HG03565 (cell line): Measurements from ENCODE around the gene PRKCA.
A peak's percentile ranks its signal among the peaks of the same experiment; 100 is the strongest.
"Not testable (repeated sequence)": the region's sequence is repeated elsewhere in the genome, so short reads cannot be mapped to it uniquely, and the experiment has no call there.

Experiments
- ATAC-seq: cut with Tn5 transposase; IDR thresholded peaks from one replicate; pipeline ENCODE4 v1.9.1; 2021; ENCODE audit warnings: mild to moderate bottlenecking, moderate library complexity; ENCODE audit not compliant: unreplicated experiment

The PRKCA gene

DNA sequence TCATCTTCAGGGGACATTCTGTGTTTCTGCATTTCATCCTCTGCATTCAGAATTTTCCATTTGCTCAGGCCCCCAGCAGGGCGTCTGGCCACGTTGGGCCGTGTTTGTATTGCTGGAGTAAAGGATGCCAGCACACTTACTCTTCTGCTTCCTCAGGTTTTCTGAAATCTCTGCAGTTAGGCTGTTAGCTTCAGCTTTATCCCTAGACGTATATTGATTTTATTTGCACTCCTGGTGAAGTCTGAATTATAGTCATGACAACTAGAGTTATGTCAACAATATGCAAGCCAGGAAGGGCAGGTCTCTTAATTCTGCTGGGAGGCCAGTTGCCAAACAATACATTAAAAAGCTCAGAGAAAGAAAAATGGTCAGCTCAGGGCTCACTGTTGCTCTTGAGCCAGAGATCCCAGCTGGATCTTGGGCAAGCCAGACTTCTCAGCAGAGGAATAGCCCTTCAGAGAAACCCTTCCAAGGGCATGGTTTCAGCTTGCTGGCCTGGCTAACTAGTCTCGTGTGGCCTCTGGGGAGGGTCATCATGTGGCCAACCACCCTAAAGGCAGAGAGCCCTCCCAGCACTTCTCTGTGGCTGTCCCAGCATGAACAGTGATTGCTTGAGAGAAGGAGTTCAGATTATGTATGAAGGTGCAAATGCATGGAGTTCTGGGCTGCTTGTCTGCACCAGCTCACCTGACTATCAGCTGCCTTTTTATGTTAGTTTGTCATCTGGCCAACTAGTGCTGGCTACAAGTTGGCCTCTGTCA, 422.3 kb downstream of the PRKCA start:
- no peak for ATAC-seq

DNA sequence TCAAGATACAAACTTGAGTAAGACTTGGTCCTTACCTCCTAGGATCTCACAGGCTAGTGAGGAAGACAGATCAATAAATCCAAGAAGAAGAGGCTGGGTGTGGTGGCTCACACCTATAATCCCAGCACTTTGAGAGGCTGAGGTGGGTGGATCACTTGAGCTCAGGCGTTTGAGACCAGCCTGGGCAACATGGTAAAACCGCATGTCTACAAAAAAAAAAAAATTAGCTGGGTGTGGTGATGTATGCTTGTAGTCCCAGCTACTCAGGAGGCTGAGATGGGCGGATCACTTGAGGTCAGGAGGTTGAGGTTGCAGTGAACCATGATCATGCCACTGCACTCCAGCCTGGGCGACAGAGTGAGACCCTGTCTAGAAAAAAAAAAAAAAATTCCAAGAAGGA, 423.0 kb downstream of the PRKCA start:
- ATAC-seq, result not testable (repeated sequence)

DNA sequence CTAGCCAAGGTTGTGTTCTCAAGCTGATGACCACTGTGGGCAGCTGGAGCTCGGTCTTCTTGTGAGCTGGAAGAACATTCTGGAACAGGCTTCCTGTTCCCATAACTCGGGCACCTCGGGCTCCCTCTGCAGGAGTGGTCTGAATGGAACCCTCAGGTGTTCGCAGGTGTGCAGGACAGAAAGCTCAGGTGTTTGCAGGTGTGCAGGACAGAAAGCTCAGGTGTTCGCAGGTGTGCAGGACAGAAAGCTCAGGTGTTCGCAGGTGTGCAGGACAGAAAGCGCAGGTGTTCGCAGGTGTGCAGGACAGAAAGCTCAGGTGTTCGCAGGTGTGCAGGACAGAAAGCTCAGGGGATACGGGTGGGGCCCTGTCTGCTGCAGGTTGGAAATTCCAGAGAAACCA, 423.5 kb downstream of the PRKCA start:
- no peak for ATAC-seq

DNA sequence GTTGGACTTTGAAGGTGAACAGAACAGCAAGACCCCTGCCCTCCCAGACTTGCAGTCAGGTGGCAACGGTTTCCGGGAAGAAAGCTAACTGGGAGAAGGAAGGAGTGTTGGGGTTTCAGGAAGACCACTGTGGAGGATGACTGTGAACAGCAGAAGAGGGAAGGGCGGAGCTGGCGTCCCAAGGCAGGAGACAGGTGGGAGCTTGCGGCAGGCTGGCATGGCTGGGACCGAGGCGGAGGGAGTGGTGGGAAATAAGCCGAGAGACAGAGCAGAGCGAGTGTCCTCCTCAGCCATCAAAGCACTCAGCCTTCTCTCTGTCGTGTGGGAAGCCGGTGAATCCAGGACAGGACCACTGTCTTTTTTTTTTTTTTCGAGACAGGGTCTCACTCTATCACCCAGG, 424.0 kb downstream of the PRKCA start:
- no peak for ATAC-seq

DNA sequence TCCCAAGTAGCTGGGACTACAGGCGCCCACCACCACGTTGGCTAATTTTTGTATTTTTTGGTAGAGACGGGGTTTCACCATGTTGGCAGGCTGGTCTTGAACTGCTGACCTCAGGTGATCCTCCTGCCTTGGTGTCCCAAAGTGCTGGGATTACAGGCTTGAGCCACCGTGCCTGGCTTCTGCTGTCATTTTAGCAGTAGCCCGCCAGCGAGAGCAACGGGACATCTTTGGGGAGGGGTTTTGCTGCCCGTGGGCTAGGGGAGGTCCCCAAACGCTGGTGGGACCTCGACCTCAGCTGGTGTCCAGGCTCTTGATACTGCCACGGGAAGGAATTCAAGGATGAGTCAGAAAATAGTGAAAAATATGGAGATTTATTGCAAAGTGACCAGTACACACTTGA, 424.4 kb downstream of the PRKCA start:
- no peak for ATAC-seq

DNA sequence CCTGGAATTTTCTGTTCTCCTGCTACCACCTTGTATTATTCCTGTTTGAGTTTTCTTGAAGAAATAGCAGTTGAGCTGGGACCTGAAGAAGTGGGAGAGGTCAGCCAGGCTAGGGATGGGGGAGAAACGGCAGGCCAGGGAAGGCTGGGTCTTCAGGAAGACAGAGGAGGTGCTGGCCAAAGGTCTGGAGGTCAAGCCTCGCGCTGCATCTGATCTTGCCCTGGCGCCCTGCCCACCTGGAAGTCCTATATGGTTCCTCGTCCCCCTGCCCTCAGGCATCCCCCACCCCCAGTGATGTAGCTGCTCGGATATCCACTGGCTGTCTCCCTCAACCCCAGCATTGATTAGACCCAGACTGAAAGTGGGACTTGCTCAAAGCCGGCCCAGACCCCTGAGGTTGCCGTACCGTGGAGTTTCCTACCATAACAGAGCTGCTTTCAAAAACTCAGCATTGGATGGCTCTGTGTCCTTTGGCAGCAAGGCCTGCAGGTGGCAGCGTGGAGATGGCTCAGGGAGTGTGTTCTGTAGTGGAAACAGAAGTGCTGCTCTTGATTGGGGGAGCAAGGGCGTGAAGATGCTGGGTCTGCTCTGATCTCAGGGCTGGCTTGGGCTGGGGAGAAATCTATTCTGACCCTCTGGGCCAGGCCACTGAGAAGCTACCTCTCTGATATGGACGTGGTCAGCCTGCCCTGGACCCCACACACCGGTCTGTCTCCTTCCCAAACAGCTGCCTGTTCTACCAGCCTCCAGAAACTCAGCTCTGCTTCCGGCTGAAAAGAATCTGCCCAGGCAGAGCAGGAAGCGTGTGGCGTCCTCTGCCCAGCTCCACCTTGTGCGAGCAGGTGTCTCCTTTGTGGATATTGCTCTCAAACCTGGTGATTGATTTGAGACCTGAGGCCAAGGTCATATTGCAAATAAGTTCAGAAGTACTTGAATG, 425.5 kb downstream of the PRKCA start:
- ATAC-seq, result peak; percentile 54

DNA sequence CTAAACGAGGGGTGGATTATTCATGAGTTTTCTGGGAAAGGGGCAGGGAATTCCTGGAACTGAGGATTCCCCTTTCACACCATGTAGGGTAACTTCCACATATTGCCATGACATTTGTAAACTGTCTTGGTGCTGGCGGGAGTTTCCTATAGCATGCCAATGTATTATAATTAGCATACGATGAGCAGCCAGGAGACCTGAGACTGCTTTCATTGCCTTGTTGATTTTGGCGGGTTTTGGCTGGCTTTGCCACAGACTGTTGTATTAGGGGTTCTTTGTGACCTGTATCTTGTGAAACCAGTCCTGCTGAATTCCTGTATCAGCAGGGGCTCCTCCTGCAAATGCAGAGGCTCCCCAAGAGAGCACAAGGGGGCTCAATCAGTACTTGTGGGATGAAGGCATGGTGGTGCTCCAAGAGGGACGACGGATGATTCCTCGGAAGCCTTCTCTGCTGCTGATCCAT, 428.1 kb downstream of the PRKCA start:
- ATAC-seq, result no peak

DNA sequence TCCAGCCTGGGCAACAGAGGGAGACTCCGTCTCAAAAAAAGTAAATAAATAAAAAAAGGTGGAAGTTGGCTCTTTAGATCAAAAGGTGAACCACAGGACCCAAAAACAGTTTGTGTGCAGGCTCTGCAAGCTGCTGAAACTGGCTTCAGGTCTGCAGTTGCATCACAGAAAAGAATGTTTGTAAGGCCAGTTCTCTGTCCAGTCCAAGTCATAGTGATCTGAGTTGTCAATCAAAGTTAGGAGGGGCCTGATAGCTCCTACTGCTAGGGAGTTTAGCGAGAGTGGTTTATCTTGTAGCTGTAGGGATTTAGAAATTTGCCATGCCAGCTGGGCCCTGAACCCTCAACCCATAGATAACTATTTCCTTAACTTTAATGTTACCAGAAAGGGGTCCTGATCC, 431.3 kb downstream of the PRKCA start:
- ATAC-seq, result no peak

DNA sequence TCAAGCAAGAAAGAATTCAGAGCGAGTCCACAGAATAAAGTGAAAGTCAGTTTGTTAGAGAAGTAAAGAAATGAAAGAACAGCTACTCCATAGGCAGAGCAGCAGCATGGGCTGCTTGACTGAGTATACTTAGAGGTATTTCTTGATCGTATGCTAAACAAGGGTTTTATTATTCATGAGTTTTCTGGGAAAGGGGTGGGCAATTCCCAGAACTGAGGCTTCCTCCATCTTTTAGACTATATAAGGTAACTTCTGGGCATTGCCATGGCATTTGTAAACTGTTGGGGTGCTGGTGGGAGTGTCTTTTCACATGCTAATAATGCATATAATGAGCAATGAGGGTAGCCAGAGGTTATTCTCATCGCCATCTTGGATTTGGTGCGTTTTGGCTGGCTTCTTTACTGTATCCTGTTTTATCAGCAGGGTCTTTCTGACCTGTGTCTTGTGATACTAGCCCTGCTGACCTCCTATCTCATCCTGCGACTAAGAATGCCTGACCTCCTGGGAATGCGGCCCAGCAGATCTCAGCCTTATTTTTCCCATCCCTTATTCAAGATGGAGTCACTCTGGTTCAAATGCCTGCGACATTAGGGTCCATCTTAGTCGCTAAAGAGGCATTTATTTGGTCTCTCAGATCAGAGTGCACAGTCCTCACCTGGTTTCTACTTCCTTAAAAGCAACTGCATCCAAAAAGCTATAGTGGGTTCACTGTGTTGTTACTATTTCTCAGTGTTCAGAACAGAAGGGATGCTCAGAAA, 432.0 kb downstream of the PRKCA start:
- ATAC-seq, result no peak

DNA sequence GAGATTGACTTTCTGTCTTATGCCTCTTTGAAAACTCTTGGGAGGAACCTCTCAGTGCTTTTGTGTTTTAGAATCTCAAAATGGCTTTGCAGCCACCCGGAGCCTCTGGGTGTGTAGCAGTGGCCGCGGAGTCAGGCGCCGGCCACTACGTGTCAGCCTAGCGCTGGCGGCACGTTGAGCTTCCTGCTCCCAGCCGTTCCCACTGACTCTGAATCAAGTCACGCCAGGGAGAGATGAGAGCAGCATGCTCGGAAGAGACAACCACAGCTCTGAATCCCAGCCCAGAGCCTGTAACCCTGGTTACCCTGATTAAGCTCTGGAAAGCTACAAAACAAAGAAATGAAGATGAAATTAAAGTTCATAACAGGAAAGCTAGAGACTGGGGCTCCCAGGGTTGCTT, 435.1 kb downstream of the PRKCA start:
- no peak for ATAC-seq

DNA sequence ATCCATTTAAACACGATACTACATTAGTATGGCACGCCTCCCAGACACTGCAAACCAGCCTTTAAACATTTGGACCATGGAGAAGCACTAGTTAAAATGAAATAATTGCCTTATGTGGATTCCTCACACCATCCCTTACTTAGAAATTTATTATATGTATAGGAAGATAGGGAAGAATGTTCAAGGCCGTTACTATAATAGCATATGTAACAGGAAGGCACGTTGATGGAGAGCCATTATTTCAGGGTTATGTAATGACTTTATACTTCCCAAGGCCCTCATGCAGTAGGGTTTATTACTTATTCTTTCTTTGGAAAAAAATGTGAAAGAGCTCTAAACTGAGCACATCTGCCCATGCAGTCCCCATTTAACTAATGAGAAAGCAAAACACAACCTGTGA, 435.9 kb downstream of the PRKCA start:
- no peak for ATAC-seq

DNA sequence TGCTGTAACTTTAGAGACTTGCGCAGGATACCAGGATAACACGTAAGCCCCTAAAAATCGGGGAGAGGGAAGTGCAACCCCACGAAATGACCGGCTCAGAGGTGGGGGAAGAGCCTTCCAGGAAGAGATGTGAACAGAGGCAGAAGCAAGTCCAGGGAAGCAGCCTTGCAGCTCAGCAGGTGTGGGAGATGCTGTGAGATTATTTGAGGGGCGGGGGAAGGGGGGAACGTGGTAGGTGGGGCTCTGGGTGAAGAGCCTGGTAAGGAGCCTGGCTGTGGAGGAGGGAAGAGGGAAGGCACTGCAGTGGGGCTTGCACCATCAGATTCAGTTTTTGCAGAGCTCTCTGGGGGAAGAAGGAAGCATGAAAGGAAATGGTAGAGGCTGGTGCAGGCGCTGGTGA, 437.1 kb downstream of the PRKCA start:
- ATAC-seq, result no peak

DNA sequence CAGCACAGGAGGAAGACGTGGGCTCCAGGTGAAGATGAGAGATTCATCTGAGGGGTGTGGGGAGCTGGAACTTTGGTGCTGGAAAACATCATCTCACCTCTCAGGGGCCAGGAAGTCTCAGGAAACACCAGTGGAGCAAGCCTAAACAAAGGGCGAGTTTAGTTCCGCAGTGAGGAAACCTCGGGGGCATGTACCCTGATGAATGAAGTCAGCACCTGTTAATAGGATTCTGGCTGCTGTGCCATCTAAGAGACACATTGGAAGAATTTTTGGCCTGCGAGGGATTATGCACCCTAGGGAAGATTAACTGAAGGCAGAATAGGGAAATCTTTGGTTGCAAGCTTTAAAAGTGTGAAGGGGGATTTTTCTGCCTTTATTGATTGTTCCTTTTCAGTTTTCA, 437.8 kb downstream of the PRKCA start:
- no peak for ATAC-seq

DNA sequence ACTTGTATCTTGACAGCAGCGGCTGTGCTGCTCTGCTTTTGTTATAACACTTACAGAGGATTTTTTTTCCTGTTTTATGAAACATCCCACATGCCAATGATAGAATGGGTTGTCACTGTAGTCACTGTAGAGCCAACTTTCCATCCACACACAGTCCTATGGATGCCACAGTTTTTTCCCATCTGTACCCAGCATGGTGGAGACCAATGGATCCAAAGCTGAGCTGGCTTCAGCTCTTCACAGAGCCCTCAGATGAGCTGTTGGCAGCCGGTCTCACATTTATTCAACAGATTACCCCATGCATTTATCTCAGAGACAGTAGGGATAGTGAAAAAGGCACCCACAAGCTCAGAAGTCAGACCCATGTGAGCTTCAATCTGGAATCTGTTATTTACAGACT, 441.1 kb downstream of the PRKCA start:
- no peak for ATAC-seq

DNA sequence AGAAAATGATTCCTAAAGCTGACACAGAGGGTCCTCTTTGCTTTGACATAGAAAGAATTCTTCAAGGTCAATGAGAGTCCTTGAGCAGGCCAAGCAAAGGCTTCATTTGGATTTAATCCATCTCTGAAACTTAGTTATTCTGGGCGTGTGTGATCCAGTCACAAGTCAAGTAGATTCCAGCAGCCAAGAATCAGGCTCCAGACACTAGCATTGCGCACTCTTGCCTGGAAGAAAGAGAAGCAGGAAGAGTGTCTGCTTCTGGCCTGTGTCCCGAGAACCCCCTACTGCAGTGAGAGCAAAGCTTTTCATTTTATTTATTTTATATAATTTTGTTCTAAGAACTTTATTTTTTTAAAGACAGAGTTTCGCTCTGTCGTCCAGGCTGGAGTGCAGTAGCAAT, 444.3 kb downstream of the PRKCA start:
- no peak for ATAC-seq

DNA sequence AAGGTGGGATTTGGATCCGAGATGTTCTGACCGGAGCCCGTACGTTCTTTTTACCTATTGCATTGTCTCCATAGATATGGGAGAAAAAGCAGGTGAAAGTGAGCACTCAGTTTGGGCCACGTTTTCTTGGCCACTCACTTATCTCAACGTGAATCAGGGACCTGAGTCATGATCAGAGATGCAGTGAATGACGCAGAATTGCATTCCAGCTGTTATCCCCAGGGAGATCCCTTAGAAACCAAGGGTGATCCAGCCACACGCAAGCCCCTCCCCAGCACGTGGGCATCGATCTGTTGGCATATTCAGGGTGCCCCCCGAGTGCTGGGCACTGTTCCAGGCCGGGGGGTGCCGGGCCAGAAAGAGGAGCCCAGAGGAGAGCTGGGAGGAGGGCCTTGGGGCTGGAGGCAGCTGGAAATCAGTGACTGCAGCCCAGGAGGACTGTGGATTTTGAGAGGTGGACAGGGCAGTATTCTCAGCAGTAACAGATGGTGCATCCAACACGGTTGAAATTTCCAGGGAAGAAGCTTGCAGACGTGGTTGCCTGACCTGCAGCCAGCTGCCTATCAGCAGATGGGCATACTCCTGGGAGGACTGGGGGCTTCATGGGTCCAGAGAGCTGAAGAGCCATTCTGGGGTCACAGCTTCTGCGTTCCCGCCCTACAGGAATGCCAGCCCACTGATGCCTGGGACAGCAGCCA, 445.3 kb downstream of the PRKCA start:
- no peak for ATAC-seq

DNA sequence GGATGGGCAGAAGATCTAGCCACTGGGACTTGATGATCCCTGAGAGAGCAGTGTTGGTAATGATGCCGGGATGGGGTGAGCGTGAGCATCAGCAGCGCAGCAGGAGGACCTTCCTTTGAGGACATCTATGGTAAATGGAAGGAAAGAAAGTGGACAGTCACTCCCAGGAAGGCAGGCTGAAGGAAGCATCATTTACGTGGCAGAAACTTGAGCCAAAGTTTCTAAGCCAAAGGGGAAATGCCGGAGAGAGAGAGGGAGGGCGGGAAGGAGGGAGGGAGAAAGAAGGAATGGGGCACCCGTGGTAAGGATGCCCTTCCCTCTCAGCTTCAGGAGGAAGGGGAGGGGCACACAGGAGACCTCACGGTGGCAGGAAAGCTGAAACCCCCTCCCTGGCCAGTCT, 446.2 kb downstream of the PRKCA start:
- ATAC-seq, result no peak

DNA sequence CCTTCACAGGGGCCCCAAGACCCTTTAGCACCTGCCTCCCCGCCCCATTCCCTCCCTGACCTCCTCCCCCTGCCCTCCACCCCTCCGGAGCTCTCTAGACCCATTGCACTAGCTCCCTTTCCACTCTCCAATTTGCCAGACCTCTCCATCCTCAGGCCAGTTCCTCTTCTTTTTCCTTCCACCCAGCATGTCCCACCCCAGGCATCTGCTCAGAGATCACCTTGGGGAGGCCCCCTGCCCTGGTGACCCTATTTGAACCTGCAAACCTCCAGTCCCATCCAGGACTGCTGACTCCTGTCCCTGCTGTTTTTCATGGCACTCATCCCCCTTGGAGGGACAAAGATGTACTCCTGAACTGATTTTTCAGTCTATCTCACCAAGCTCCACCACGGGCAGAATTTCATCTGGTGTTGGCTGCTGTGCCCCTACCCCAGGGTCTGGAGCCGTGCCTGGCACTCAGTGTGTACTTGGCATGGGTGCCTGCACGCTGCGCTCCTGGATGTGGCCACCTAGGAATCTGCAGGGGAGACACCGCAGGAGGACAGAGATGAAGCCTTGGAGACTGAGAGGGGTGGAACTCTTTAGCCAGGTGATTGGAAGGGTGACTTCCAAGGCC, 446.9 kb downstream of the PRKCA start:
- ATAC-seq, result no peak

DNA sequence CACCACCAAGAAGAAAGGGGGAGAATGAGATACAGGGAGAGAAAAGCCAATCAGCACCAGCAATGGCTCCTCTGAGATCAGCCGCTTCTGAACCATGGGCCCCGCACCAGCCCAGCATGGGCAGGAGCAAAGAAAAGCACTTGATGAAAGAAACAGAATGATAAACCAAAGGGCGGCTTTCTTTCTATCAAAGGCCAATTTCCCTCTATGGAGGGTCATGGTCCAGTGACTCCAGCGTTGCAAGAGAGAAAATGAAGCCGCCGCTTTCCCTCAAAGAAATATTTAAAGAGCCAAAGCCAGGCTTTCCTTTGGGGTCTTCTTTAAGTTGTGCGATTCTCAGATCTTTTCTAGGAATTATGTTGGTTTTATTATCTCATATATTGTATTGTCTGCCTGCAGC, 447.7 kb downstream of the PRKCA start:
- no peak for ATAC-seq

DNA sequence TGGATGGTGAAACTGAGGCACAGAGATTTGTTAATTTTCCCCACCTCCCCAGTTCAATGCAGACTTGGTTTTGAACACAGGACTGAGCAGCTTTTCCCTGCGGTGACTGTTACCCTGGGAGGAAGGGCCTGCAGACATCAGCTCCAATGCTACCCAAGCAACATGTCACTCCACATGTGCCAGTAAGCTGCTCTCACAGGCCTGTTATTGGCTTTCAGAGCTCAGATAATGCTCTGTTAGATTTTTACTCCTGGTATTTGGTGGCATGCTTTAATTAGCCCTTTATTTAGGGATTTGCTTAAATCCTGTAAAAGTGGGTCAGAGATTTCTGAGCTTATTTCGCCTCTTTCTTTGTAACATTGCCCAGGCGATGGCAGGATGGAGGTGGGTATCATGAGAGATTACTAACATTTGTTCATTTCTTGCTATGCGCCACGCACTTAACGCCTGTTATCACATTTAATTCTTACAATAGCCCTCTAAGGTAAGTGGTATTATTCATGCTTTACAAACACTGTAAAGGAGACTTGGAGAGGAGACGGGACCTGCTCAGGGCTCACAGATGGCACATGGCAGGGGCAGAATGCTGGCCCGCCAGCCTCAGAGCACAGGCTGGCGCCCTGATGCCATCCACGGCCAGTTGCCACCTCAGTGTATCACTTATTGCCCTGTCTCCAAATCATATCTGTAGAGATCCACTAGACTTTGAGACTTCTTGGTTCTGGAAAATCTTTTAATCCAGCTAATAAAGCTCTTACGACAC, 448.5 kb downstream of the PRKCA start:
- ATAC-seq, result no peak
